Panc1 (cell line): ENCODE measurements around the gene METTL25B. TPM values are rescaled to one million over a fixed set of nuclear protein-coding genes. Genes with fewer than 3 reads are reported as not detected.

Experiments
- ATAC-seq: fragments of 200-7000 bp; cut with Tn5 transposase; 2 replicates; pipeline ENCODE4 v1.9.1; 2020; ENCODE audit warnings: mild to moderate bottlenecking, moderate library complexity
- BruUV-seq: library from RNA; stranded (reverse); fragments of 400-500 nt; replicated peaks from 2 replicates; lab custom pipeline; 2021; lab: Mats Ljungman, UMichigan
- CTCF ChIA-PET: fragments of 300-600 bp; sonication (Branson Sonifier 250); formaldehyde crosslinking; loops from one replicate; lab custom pipeline; 2022; ENCODE audit warnings: antibody characterized with exemption; lab: Charles Lee
- POLR2A ChIA-PET: fragments of 300-600 bp; sonication (Branson Sonifier 250); formaldehyde crosslinking; loops from one replicate; lab custom pipeline; 2022; ENCODE audit warnings: antibody characterized with exemption; lab: Charles Lee
- DNase-seq: peaks from one replicate; pipeline ENCODE4 v3.0.0-alpha.2; 2010; ENCODE audit warnings: low read depth, low spot score
- H3K27ac ChIP-seq: 2 replicates; pipeline ENCODE4 v1.5.1; 2011; ENCODE audit warnings: mild to moderate bottlenecking, low read length, inconsistent platforms
- H3K27me3 ChIP-seq: fragments of 200-500 bp; sonication (Bioruptor generic); 2 replicates; pipeline ENCODE4 v1.6.0; 2014; ENCODE audit warnings: low read length, inconsistent platforms; ENCODE audit not compliant: control insufficient read depth, insufficient read depth
- H3K36me3 ChIP-seq: fragments of 200-500 bp; sonication (Bioruptor generic); 2 replicates; pipeline ENCODE4 v1.5.1; 2014; ENCODE audit warnings: inconsistent platforms, mild to moderate bottlenecking, low read length, moderate library complexity; ENCODE audit not compliant: control insufficient read depth, insufficient read depth
- H3K4me1 ChIP-seq: 2 replicates; pipeline ENCODE4 v1.5.1; 2011; ENCODE audit warnings: inconsistent platforms, mild to moderate bottlenecking, low read length, moderate library complexity; ENCODE audit not compliant: control insufficient read depth, insufficient read depth
- H3K4me3 ChIP-seq, 2 experiments: 2 replicates each; pipeline ENCODE4 v1.5.1; 2011 to 2012; ENCODE audit warnings: low read depth in 2 of 2, low read length in 2 of 2, mild to moderate bottlenecking in 2 of 2, inconsistent platforms in 1 of 2, moderate library complexity in 1 of 2
- H3K9me3 ChIP-seq: fragments of 200-500 bp; sonication (Bioruptor generic); 2 replicates; pipeline ENCODE4 v1.5.1; 2014; ENCODE audit warnings: low read depth, mild to moderate bottlenecking, inconsistent platforms, low read length, moderate library complexity; ENCODE audit not compliant: control insufficient read depth, insufficient read depth
- POLR2AphosphoS5 ChIP-seq: IDR thresholded peaks from 2 replicates; pipeline ENCODE4 v1.6.1; 2012; ENCODE audit warnings: mild to moderate bottlenecking, low read depth, low read length, moderate library complexity
- SIN3A ChIP-seq: IDR thresholded peaks from 2 replicates; pipeline ENCODE4 v1.6.1; 2012; ENCODE audit warnings: low read depth, mild to moderate bottlenecking, low read length, moderate library complexity, borderline replicate concordance; ENCODE audit not compliant: insufficient read depth
- TCF7L2 ChIP-seq: IDR thresholded peaks from 2 replicates; pipeline ENCODE4 v1.6.1; 2011; ENCODE audit warnings: mild to moderate bottlenecking, low read depth, low read length, inconsistent platforms
- in situ Hi-C: cut with HindIII; loops from 2 replicates; pipeline ENCODE4 v1.10.0; 2016; ENCODE audit warnings: low sequenced_read_pairs, low pct_unique_long_range_greater_than_20kb
- intact Hi-C: fragments of 100-400 bp; cut with micrococcal nuclease; formaldehyde crosslinking; loops from one replicate; pipeline ENCODE4 v1.10.0; 2022; ENCODE audit not compliant: unreplicated experiment
- total RNA-seq: library from RNA; stranded (reverse); gene quantifications from one replicate; pipeline ENCODE4 v1.2.1, GENCODE V29; 2021; ENCODE audit not compliant: unreplicated experiment
- TF ChIP-seq, protein P1 (sequence below): fragments of 450-650 bp; IDR thresholded peaks from 2 replicates; pipeline ENCODE4 v1.5.1; 2017; ENCODE audit warnings: mild to moderate bottlenecking
- TF ChIP-seq, protein P2 (sequence below), 2 experiments: IDR thresholded peaks; 2 replicates each; pipeline ENCODE4 v1.6.1; 2011 to 2012; ENCODE audit warnings: low read depth in 2 of 2, control low read depth in 1 of 2, low read length in 1 of 2, mild to moderate bottlenecking in 1 of 2, moderate library complexity in 1 of 2; ENCODE audit not compliant: insufficient read depth in 1 of 2

METTL25B gene
- total RNA-seq, 1 experiment from 2014 or later = 32.8 TPM

DNA sequence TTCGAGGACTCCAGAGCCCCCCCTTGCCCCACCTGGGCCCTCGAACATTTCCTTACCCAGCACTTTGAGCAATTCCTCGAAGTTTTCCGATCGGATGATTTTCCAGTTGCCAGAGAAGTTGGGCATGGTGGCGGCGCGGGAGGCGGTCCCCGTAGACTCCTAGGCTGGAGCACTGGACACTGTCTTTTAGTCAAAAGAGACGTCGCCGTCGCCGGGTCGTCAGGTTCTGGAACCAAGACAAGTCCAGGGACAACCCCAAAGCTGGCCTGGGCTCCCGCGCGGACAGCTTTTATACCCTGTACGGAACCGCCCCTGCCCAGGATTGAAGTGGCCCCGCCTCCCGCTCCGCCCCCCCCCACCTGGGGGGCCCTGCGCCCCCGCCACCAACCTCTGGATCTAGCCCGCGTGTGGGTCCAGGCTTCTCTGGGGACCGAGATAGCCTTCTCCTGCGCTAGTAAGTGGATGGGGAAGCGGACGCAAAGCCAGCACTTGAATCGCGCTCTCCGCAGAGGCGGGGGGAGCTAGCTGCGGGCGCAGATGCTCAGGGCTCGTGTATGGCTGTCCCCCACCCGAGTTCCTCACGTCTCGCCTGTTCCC is 22.9 kb upstream of the METTL25B start, which contains the start of gene CRABP2:
CRABP2 (minus strand) TSS at position 263 of the 597 bp plus-strand sequence; CDS start at position 126, 137 bp downstream.
- in situ Hi-C loops = no loop called here
- ATAC-seq (peak; percentile 49), DNase-seq (no peak)
- no TSS peak for BruUV-seq
- TF ChIP-seq TCF7L2 (no peak), POLR2AphosphoS5 (peak; percentile 88), SIN3A (peak; percentile 56; the same call in 1 of the 2 replicates)
- TF ChIP-seq, protein P1, sequence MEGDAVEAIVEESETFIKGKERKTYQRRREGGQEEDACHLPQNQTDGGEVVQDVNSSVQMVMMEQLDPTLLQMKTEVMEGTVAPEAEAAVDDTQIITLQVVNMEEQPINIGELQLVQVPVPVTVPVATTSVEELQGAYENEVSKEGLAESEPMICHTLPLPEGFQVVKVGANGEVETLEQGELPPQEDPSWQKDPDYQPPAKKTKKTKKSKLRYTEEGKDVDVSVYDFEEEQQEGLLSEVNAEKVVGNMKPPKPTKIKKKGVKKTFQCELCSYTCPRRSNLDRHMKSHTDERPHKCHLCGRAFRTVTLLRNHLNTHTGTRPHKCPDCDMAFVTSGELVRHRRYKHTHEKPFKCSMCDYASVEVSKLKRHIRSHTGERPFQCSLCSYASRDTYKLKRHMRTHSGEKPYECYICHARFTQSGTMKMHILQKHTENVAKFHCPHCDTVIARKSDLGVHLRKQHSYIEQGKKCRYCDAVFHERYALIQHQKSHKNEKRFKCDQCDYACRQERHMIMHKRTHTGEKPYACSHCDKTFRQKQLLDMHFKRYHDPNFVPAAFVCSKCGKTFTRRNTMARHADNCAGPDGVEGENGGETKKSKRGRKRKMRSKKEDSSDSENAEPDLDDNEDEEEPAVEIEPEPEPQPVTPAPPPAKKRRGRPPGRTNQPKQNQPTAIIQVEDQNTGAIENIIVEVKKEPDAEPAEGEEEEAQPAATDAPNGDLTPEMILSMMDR = no peak
- TF ChIP-seq, protein P2, sequence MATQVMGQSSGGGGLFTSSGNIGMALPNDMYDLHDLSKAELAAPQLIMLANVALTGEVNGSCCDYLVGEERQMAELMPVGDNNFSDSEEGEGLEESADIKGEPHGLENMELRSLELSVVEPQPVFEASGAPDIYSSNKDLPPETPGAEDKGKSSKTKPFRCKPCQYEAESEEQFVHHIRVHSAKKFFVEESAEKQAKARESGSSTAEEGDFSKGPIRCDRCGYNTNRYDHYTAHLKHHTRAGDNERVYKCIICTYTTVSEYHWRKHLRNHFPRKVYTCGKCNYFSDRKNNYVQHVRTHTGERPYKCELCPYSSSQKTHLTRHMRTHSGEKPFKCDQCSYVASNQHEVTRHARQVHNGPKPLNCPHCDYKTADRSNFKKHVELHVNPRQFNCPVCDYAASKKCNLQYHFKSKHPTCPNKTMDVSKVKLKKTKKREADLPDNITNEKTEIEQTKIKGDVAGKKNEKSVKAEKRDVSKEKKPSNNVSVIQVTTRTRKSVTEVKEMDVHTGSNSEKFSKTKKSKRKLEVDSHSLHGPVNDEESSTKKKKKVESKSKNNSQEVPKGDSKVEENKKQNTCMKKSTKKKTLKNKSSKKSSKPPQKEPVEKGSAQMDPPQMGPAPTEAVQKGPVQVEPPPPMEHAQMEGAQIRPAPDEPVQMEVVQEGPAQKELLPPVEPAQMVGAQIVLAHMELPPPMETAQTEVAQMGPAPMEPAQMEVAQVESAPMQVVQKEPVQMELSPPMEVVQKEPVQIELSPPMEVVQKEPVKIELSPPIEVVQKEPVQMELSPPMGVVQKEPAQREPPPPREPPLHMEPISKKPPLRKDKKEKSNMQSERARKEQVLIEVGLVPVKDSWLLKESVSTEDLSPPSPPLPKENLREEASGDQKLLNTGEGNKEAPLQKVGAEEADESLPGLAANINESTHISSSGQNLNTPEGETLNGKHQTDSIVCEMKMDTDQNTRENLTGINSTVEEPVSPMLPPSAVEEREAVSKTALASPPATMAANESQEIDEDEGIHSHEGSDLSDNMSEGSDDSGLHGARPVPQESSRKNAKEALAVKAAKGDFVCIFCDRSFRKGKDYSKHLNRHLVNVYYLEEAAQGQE (IDR thresholded peaks at IDR 0.05; ENCODE audit: insufficient read depth in 1 of 2, low read depth in 2 of 2, low read length in 1 of 2) = no peak
- H3K9me3 ChIP-seq = no peaks in the 10 kb centered on the region
- POLR2A ChIA-PET = interaction anchor here (0.7 to 1.5 kb wide), 6 partner anchors 10 to 20 kb away, joined by 3 to 10 read pairs (median 6); no protein-coding TSS in a partner anchor
- peak within 1 kb of the TSS; percentile 93 for H3K27ac ChIP-seq
- H3K27me3 ChIP-seq = no peaks in the 10 kb centered on the region
- H3K36me3 ChIP-seq = no peaks in the 10 kb centered on the region; the same call in 1 of the 2 replicates
- CTCF ChIA-PET = interaction anchor here (0.5 to 3.7 kb wide), 10 partner anchors 9 to 222 kb away, joined by 3 to 96 read pairs (median 5); no protein-coding TSS in a partner anchor
- H3K4me3 ChIP-seq = peak within 1 kb of the TSS; percentile 82 to 84
- intact Hi-C loops = loop anchor here (2.0 kb wide), 1 partner anchor 15 kb away; no protein-coding TSS in a partner anchor
- H3K4me1 ChIP-seq = peaks cover 70% of the 10 kb centered on the region

DNA sequence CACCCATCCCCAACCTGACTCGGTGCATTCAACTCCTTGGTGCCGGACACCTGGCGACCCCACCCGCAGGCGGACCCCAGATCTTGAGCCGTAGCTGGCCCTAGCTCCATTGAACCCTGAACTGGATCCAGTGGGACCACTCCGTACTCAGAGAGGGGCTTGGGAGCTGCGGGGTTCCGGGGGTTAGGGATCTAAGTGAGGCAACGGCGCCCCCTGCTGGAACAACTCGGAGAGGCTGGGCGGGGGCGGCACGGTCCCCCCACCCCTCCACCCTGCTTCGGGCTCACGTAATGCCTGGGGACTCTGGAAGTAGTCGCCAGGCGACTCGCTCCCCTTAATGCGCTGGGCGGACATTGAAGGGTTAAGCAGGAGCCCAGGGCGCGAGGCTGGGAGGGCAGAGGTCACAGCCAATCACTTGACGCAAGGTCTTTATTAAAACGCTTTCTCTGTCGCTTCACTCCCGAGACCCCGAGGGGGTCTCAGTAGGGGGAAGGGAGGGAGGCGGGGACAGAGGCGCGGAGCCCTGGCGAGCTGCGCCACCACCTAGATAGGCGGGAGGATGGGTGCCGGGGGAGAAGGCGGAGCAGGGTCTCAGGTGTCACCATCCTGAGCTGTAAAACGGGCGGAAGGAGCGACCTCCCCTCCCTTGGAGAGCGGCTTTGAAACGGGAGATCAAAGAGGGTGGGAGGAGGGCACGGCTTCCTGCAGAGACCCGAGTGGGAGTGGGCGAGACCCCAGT is 22.2 kb upstream of the METTL25B start:
- ATAC-seq (peak; percentile 64), DNase-seq (no peak)
- ChIA-PET CTCF (interaction anchor here (0.5 to 3.7 kb wide), 13 partner anchors 8 to 222 kb away, joined by 3 to 96 read pairs (median 5); no protein-coding TSS in a partner anchor), POLR2A (interaction anchor here (0.5 to 1.9 kb wide), 9 partner anchors 9 to 35 kb away, joined by 3 to 10 read pairs (median 5); partner anchors contain the start of genes ISG20L2, METTL25B and NES)
- Histone ChIP-seq H3K4me1 (peaks cover 70% of the 10 kb centered on the region), H3K4me3 (peak overlapping the region; percentile 82 to 84), H3K36me3 (no peaks in the 10 kb centered on the region; the same call in 1 of the 2 replicates), H3K9me3 (no peaks in the 10 kb centered on the region), H3K27ac (peak overlapping the region; percentile 93), H3K27me3 (no peaks in the 10 kb centered on the region)
- intact Hi-C loops (loop anchor here (2.0 kb wide), 1 partner anchor 15 kb away; no protein-coding TSS in a partner anchor), in situ Hi-C loops (no loop called here)
- no TSS peak for BruUV-seq
- TF ChIP-seq POLR2AphosphoS5 (no peak; the same call in 1 of the 2 replicates), SIN3A (no peak; the same call in 1 of the 2 replicates), TCF7L2 (peak; percentile 97)
- TF ChIP-seq, protein P2 (IDR thresholded peaks at IDR 0.05; ENCODE audit: insufficient read depth in 1 of 2, low read depth in 2 of 2, low read length in 1 of 2) = no peak
- TF ChIP-seq, protein P1 = peak; percentile 92
